Keratinocyte (primary cell): ENCODE measurements around the gene ADGRB3.
A peak's percentile ranks its signal among the peaks of the same experiment; 100 is the strongest.

Experiments used
- EZH2 ChIP-seq: IDR thresholded peaks from one replicate; pipeline ENCODE4 v1.6.1; 2012; ENCODE audit warnings: inconsistent platforms, mild to moderate bottlenecking, low read length, moderate library complexity
- TF ChIP-seq, protein P1 (sequence below), 3 experiments: IDR thresholded peaks in 1 of 3; conservative IDR thresholded peaks in 1 of 3; optimal IDR thresholded peaks in 1 of 3; 2 replicates in 2 of 3; 3 replicates in 1 of 3; pipeline versions ENCODE3 to v1.5.1; 2011; ENCODE audit warnings: low read length in 3 of 3, mild to moderate bottlenecking in 3 of 3, moderate library complexity in 2 of 3, control low read depth in 1 of 3, inconsistent platforms in 1 of 3; ENCODE audit not compliant: insufficient read depth in 2 of 3; ENCODE audit errors: extremely low read depth in 1 of 3

DNA sequence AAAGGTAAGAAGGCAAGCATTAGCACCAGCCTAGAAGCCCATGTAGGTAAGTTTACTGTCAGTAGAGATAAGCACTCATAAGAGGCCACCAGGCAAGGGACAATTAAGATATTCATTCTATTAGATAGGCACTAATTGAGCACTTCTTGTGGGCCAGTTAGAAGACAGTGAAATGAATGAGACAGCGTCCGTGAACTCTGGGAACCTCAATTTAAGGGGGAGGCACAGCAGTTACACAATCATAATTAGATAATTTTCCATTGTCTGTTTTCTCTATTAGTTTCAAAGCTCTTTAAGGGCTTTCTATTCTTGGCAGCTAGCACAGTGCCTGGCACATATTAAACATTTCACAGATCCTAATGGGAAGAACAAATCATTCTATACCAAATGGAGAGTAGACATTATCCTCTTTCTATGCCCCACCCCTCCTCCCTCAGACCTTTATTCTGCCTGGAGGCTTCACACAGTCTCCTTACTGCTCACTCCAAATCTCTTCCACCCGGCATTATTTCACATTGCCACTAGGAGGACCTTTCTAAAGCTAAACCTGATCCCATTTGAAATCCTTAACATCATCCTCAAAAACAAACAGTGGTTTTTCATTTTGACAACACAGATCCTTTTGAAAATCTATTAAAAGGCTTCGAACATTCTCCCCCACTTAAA, 529.6 kb downstream of the ADGRB3 start:
- TF ChIP-seq, protein P1, sequence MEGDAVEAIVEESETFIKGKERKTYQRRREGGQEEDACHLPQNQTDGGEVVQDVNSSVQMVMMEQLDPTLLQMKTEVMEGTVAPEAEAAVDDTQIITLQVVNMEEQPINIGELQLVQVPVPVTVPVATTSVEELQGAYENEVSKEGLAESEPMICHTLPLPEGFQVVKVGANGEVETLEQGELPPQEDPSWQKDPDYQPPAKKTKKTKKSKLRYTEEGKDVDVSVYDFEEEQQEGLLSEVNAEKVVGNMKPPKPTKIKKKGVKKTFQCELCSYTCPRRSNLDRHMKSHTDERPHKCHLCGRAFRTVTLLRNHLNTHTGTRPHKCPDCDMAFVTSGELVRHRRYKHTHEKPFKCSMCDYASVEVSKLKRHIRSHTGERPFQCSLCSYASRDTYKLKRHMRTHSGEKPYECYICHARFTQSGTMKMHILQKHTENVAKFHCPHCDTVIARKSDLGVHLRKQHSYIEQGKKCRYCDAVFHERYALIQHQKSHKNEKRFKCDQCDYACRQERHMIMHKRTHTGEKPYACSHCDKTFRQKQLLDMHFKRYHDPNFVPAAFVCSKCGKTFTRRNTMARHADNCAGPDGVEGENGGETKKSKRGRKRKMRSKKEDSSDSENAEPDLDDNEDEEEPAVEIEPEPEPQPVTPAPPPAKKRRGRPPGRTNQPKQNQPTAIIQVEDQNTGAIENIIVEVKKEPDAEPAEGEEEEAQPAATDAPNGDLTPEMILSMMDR (optimal IDR thresholded peaks at IDR 0.05 in 1 of 3, IDR thresholded peaks at IDR 0.05 in 1 of 3, conservative IDR thresholded peaks at IDR 0.05 in 1 of 3; ENCODE audit: extremely low read depth in 1 of 3, insufficient read depth in 2 of 3, low read length in 3 of 3) = peak in 1 of 3 experiments; percentile 21
- no peak for TF ChIP-seq EZH2
